Measurements from ENCODE around the gene AGFG1. TPM values are rescaled to one million over a fixed set of nuclear protein-coding genes. Genes with fewer than 3 reads are reported as not detected.
A peak's percentile ranks its signal among the peaks of the same experiment; 100 is the strongest.

The AGFG1 gene
- total RNA-seq, 2 donors from 2014 or later: 98.2 to 131 TPM

DNA sequence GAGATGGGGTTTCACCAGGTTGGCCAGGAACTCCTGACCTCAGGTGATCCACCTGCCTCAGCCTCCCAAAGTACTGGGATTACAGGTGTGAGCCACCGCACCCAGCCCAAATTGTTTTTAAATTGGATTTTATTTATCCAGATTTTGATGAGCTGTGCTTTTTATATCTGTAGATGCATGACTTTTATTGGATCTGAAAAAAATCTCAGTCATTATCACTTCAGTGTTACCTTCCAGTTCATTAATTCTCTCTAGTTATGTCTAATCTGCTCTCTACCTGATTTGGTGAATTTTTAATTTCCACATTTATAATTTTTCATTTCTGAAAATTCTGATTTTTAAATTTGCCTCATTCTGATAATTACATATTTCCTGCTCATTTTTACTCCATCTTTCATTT is 13.5 kb downstream of the AGFG1 start:
- ATAC-seq (replicated peaks in 1 of 2) (no peak), DNase-seq (no peak)
- H3K4me1 Mint-ChIP-seq (ENCODE audit: low read depth): peaks cover 74% of the 10 kb centered on the region
- H3K4me3 Mint-ChIP-seq: peak overlapping the region; percentile 21 to 45
- H3K36me3 Mint-ChIP-seq (ENCODE audit: insufficient read depth in 2 of 2): peaks cover 4 to 19% of the 10 kb centered on the region in 2 donors
- peak overlapping the region; percentile 77 for H3K27ac Mint-ChIP-seq
- peaks cover 0 to 3% of the 10 kb centered on the region in 2 donors for H3K9me3 Mint-ChIP-seq
- no peaks in the 10 kb centered on the region for H3K27me3 Mint-ChIP-seq (ENCODE audit: low read depth)

DNA sequence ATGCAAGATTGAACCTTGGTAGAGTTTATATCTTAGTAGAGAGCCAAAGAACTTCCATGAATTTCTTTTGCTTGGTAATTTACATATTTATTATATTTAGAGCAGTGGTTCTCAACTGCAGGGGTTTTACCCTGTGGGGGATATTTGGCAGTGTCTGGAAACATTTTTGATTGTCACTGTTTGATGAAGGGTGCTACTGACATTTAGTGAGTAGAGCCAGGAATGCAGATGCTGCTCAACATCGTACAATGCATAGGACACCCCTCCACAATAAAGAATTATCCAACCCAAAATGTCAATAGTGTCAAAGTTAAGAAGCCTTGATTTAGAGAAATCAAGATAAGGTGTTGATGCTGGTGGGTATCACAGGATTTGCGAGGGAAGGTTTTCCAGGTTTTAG is 14.7 kb downstream of the AGFG1 start:
- Mint-ChIP-seq H3K4me3 (peak overlapping the region in 1 of 2 donors; percentile 34), H3K4me1 (ENCODE audit: low read depth) (peaks cover 63% of the 10 kb centered on the region), H3K9me3 (peaks cover 0 to 3% of the 10 kb centered on the region in 2 donors), H3K27me3 (ENCODE audit: low read depth) (no peaks in the 10 kb centered on the region), H3K27ac (no peak overlapping the region), H3K36me3 (ENCODE audit: insufficient read depth in 2 of 2) (peaks cover 2 to 19% of the 10 kb centered on the region in 2 donors)
- DNase-seq: no peak
- ATAC-seq (replicated peaks in 1 of 2): no peak

DNA sequence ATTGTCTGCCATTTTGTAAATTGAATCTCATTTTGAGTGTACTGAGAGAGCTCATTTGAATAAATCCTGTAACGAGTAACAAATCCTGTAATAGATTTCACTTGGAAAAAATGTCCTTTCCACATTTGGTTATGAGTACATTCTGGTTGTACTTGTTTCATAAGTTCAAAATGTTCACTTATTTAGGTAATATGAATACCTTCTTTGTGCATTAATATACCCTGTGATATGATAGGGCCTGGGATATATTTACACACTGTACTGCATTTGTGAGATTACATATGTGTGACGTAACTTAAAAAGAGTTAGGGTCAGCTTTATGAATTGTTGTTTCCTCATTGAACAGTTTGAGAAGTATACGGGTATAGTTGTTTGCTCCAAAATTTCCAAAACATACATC is 16.1 kb downstream of the AGFG1 start:
- H3K27me3 Mint-ChIP-seq (ENCODE audit: low read depth): no peaks in the 10 kb centered on the region
- peaks cover 3 to 23% of the 10 kb centered on the region in 2 donors for H3K36me3 Mint-ChIP-seq (ENCODE audit: insufficient read depth in 2 of 2)
- H3K4me3 Mint-ChIP-seq: peak overlapping the region; percentile 29 to 58
- DNase-seq: no peak
- H3K4me1 Mint-ChIP-seq (ENCODE audit: low read depth): peaks cover 64% of the 10 kb centered on the region
- peak overlapping the region; percentile 72 for H3K27ac Mint-ChIP-seq
- ATAC-seq (replicated peaks in 1 of 2): peak in 1 of 2 donors; percentile 32
- H3K9me3 Mint-ChIP-seq: peaks cover 0 to 3% of the 10 kb centered on the region in 2 donors

DNA sequence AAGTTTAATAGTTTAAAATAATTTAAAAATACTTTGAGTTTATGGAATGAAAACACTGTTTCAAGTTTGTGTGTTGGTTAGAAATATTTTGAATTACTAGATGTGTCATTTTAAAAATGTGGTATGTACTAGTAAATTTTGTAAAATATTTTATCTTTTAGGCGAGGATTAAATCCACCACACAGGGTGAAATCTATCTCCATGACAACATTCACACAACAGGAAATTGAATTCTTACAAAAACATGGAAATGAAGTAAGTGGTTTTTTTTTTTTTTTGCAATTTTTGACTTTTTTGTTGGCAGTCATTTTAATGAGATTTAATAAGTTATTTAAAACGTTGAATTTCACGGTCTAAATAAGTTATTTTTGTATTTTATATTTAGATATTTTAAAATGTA is 19.4 kb downstream of the AGFG1 start:
- H3K27me3 Mint-ChIP-seq (ENCODE audit: low read depth): no peaks in the 10 kb centered on the region

DNA sequence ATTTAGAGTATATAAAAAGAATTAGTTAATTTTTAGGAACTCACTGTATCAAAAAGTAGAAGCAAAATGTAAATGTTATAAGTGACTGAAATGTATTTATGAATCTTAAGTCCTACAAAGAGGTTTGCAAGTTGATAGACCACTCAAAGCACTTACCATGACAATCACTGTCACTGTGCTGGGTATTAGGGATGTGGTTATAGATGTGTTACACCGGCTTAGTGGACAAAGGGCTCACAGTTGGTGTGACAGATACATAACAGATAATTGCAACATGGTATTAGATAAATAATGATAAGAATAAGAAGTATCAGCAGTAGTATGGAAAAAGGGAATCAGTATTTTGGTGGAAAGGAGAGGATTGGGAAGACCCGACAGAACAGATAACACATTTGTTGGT is 21.6 kb downstream of the AGFG1 start:
- no peak overlapping the region for H3K27ac Mint-ChIP-seq
- no peak overlapping the region for H3K4me3 Mint-ChIP-seq
- H3K36me3 Mint-ChIP-seq (ENCODE audit: insufficient read depth in 2 of 2): peaks cover 3 to 21% of the 10 kb centered on the region in 2 donors
- H3K27me3 Mint-ChIP-seq (ENCODE audit: low read depth): no peaks in the 10 kb centered on the region
- H3K9me3 Mint-ChIP-seq: no peaks in the 10 kb centered on the region
- H3K4me1 Mint-ChIP-seq (ENCODE audit: low read depth): peaks cover 39% of the 10 kb centered on the region
- DNase-seq (no peak), ATAC-seq (replicated peaks in 1 of 2) (no peak)

More for the DNA sequence above, 19.4 kb downstream of the AGFG1 start:
- Mint-ChIP-seq H3K4me3 (no peak overlapping the region), H3K4me1 (ENCODE audit: low read depth) (peaks cover 51% of the 10 kb centered on the region), H3K27ac (no peak overlapping the region), H3K36me3 (ENCODE audit: insufficient read depth in 2 of 2) (peaks cover 3 to 22% of the 10 kb centered on the region in 2 donors), H3K9me3 (no peaks in the 10 kb centered on the region)
- ATAC-seq (replicated peaks in 1 of 2) (no peak), DNase-seq (no peak)

DNA sequence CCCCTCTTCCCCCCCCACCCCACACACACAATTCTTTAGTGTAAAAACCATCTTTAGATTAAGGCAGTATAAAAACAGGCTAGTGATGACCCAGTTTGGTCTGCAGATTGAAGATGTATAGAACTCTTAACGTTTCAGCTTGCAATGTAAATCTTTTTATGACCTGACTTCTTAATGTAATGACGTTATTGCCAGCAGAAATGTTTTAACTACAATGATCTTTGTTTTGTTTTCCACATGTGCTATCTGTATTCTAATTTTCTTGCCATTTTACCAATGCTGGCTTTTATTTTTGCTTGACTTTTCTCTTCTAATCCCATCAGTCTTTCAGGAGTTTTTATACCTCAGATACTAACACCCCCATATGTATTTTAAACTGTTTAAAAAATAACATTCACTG is 25.2 kb downstream of the AGFG1 start:
- H3K27me3 Mint-ChIP-seq (ENCODE audit: low read depth): no peaks in the 10 kb centered on the region
- H3K36me3 Mint-ChIP-seq (ENCODE audit: insufficient read depth in 2 of 2): peaks cover 3 to 21% of the 10 kb centered on the region in 2 donors
- no peak overlapping the region for H3K4me3 Mint-ChIP-seq
- peaks cover 30% of the 10 kb centered on the region for H3K4me1 Mint-ChIP-seq (ENCODE audit: low read depth)
- ATAC-seq (replicated peaks in 1 of 2): no peak
- DNase-seq: no peak
- H3K27ac Mint-ChIP-seq: no peak overlapping the region
- no peaks in the 10 kb centered on the region for H3K9me3 Mint-ChIP-seq

DNA sequence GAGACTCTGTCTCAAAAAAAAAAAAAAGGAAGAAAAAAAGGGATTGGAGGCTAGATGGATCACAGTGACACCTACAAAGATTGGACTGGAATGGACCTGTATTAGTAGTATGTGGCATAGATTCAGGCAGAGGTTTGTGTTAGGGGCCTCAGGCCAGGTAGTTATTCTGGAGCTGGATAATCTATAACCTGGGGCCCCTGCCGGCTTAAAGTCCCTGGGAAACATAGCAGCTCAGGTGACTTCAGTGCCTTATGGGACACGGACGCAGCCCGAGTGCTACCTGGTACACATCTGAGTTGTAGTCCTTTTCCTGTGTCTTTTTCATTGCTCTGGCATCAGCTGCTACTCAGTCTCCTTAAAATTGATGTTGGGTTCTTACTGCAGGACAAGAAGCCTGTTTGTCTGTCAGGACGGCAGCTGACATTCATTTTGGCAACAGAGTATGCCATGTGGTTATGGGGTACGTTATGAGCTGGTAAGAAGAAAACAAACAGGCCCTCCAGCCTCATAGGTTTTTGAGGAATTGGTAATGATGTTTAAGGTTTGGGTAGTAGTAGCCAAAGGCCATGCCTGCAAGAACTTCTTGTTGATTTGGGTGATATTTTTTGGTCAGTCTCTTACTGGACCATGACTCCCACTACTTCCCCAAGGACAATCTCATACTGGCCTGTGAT is 27.8 kb downstream of the AGFG1 start:
- Mint-ChIP-seq H3K27ac (peak overlapping the region; percentile 65), H3K9me3 (no peaks in the 10 kb centered on the region), H3K4me3 (no peak overlapping the region), H3K36me3 (ENCODE audit: insufficient read depth in 2 of 2) (peaks cover 0 to 24% of the 10 kb centered on the region in 2 donors), H3K27me3 (ENCODE audit: low read depth) (no peaks in the 10 kb centered on the region), H3K4me1 (ENCODE audit: low read depth) (peaks cover 40% of the 10 kb centered on the region)
- no peak for ATAC-seq (replicated peaks in 1 of 2)
- no peak for DNase-seq

DNA sequence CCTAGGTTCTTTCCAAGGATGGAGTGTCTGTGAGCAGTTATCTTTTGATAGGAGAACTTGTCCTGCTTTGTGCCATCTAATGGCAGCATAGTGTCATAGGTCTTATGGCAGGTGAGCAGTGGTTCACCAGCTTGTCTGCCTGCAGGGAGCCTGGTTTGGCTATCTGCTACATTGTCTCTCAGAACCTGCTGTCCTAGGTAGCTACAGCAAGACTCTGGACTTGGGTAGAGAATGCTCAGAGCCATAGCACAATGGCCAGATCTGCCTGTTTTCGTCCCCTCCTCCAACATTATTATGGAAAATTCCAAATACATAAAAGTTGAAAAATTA is 28.3 kb downstream of the AGFG1 start:
- ATAC-seq (replicated peaks in 1 of 2) (peak in 1 of 2 donors; percentile 17), DNase-seq (no peak)
- H3K36me3 Mint-ChIP-seq (ENCODE audit: insufficient read depth in 2 of 2): peaks cover 0 to 24% of the 10 kb centered on the region in 2 donors
- H3K27me3 Mint-ChIP-seq (ENCODE audit: low read depth): no peaks in the 10 kb centered on the region
- no peak overlapping the region for H3K4me3 Mint-ChIP-seq
- no peak overlapping the region for H3K27ac Mint-ChIP-seq
- H3K9me3 Mint-ChIP-seq: no peaks in the 10 kb centered on the region
- peaks cover 45% of the 10 kb centered on the region for H3K4me1 Mint-ChIP-seq (ENCODE audit: low read depth)

DNA sequence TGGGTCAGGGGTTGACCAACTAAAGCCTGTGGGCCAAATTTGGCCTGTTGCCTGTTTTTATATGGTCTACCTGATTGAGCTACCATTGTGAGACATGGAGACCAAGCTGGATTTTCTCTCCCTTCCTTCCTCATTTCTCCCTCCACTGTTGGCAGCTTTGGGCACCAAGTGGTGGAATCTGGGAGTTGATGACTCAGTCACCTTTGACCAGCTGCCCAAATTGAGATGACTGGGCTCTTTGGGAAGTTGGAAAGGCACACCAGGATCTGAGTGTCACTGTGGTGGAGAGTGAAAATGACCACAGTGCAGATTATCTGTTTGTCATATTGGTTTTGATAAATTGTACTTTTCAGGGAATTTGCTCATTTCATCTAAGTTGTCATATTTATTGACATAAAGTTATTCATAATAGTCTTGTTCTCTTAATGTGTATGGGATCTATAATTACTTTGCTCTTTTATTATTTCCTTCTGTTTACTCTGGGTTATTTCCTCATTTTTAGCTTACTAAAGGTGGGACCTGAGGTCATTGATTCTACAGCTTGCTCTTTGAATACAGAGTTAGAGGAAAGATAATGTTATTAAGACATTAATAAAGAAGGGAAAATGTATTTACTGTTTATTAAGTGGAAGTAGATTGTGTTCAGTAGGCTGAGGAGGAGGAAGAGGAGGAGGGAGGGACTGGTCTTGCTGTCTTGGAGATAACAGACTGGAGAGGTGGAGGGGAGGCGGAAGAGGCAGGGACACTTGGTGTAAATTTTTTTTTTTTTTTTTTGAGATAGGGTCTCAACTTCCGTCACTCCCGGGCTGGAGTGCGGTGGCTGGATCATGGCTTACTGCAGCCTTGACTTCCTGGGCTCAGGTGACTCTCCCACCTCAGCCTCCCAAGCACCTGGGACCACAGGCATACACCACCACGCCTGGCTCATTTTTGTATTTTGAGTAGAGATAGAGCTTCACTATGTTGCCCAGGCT is 31.8 kb downstream of the AGFG1 start:
- no peak for ATAC-seq (replicated peaks in 1 of 2)
- no peaks in the 10 kb centered on the region for H3K27me3 Mint-ChIP-seq (ENCODE audit: low read depth)
- H3K9me3 Mint-ChIP-seq: no peaks in the 10 kb centered on the region

DNA sequence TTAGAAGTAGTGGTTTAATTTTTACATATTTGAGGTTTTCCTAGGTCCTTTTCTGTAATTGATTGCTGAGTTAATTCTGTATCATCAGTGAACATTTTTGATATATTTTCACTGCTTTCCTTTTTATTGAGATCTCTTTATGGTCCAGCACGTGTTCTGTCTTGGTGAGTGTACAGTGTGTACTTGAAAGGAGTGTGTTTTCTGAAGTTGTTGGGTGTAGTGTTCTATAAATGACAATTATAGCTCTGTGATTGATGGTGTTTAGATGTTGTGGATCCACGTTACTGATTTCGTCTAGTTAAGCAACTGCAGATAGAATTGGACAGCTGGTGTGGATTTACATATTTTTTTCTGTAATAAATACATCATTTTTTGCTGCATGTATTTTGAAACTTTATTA is 32.7 kb downstream of the AGFG1 start:
- Mint-ChIP-seq H3K9me3 (no peaks in the 10 kb centered on the region), H3K4me3 (no peak overlapping the region), H3K4me1 (ENCODE audit: low read depth) (peaks cover 78% of the 10 kb centered on the region), H3K27ac (no peak overlapping the region), H3K36me3 (ENCODE audit: insufficient read depth in 2 of 2) (peaks cover 0 to 16% of the 10 kb centered on the region in 2 donors), H3K27me3 (ENCODE audit: low read depth) (no peaks in the 10 kb centered on the region)
- DNase-seq (no peak), ATAC-seq (replicated peaks in 1 of 2) (no peak)

More for the DNA sequence above, 31.8 kb downstream of the AGFG1 start:
- Mint-ChIP-seq H3K36me3 (ENCODE audit: insufficient read depth in 2 of 2) (peaks cover 0 to 22% of the 10 kb centered on the region in 2 donors), H3K27ac (peak overlapping the region; percentile 68), H3K4me3 (peak overlapping the region in 1 of 2 donors; percentile 3), H3K4me1 (ENCODE audit: low read depth) (peaks cover 68% of the 10 kb centered on the region)
- no peak for DNase-seq

DNA sequence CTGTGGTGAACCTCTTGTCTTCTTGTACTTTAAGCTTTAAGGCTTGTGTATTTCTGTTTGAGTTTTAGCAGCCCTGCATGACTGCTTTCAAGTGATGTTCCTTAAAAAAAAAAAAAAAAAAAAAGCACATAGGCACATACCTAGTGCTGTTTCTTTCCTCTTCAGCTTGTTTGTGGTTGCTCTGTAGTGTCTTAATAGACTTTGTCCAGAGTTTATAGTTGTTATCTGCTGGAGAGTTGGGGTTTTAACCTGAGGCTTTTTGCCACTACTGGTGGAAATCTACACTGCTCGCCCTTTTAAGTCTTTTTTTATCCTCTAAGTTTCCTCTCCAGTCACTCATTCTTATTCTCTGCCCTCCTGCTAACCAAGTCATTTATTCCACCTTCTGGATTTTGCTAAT is 34.5 kb downstream of the AGFG1 start:
- no peak for DNase-seq
- Mint-ChIP-seq H3K9me3 (no peaks in the 10 kb centered on the region), H3K4me3 (peak overlapping the region in 1 of 2 donors; percentile 72), H3K27ac (no peak overlapping the region), H3K27me3 (ENCODE audit: low read depth) (no peaks in the 10 kb centered on the region), H3K36me3 (ENCODE audit: insufficient read depth in 2 of 2) (peaks cover 0 to 16% of the 10 kb centered on the region in 2 donors), H3K4me1 (ENCODE audit: low read depth) (peaks cover 94% of the 10 kb centered on the region)
- no peak for ATAC-seq (replicated peaks in 1 of 2)

DNA sequence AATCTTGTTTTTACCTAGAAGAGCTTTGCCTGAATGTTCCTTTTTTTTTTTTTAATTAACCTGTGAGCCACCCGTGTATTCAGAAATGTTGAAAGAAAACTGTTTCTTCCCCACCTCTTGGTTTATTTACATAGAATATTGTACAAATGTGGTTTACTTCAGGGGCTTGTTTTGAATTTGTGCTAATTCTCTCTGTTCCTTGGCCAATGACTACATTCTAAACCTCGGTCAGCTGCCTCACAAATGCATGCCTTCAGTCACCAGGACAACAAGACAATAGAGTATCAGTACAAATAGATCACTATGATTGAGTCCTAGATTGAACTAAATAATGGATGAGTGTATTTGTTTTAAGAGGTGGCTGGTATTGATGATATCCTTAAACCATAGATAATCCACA is 36.0 kb downstream of the AGFG1 start:
- DNase-seq (no peak), ATAC-seq (replicated peaks in 1 of 2) (no peak)
- Mint-ChIP-seq H3K27me3 (ENCODE audit: low read depth) (no peaks in the 10 kb centered on the region), H3K27ac (peak overlapping the region; percentile 52), H3K4me1 (ENCODE audit: low read depth) (peaks cover 86% of the 10 kb centered on the region), H3K9me3 (no peaks in the 10 kb centered on the region), H3K4me3 (no peak overlapping the region), H3K36me3 (ENCODE audit: insufficient read depth in 2 of 2) (peaks cover 0 to 9% of the 10 kb centered on the region in 2 donors)

DNA sequence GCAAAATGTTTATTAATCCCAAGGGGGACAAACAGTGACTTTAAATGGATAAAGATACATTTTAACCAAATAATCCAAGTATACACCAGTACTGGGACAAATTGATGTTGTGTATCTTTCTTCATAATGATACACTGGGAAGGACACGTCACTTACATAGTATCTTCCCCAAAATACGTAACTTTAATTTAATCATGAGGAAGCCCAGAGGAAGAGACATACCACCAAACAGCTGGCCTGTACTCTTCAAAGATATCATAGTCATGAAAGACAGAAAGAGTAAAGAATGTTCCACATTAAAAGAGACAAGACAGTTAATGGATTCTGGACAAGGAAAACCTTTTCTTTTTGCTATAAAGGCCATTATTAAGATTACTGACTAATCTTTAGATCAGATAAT is 37.1 kb downstream of the AGFG1 start:
- ATAC-seq (replicated peaks in 1 of 2): no peak
- Mint-ChIP-seq H3K36me3 (ENCODE audit: insufficient read depth in 2 of 2) (peaks cover 0 to 3% of the 10 kb centered on the region in 2 donors), H3K27me3 (ENCODE audit: low read depth) (no peaks in the 10 kb centered on the region), H3K27ac (peak overlapping the region; percentile 46), H3K9me3 (no peaks in the 10 kb centered on the region), H3K4me1 (ENCODE audit: low read depth) (peaks cover 75% of the 10 kb centered on the region), H3K4me3 (peak overlapping the region in 1 of 2 donors; percentile 16)
- no peak for DNase-seq
